Stimulated activated CD4-positive, alpha-beta T cell treated with anti-CD3 and anti-CD28 coated beads, TNF-alpha, amount 100 ng/mL, for 4 hours (primary cell): ENCODE measurements around the gene METTL26.
A peak's percentile ranks its signal among the peaks of the same experiment; 100 is the strongest.

Experiments used
- DNase-seq, 3 experiments: peaks; one replicate each; pipeline ENCODE4 v3.0.0-alpha.2; 2020; ENCODE audit warnings: low read depth in 3 of 3

Gene METTL26

GRCh38 chr16:658679-659571 lies 22.8 kb upstream of the METTL26 start:
- DNase-seq, result no peak

GRCh38 chr16:657487-657886 lies 21.4 kb upstream of the METTL26 start:
- DNase-seq, result no peak

- DNase-seq, result no peak
Observed at GRCh38 chr16:654034-654433, 17.9 kb upstream of the METTL26 start.

GRCh38 chr16:652454-653305 lies 16.6 kb upstream of the METTL26 start:
- DNase-seq, result no peak

GRCh38 chr16:651844-652243 lies 15.7 kb upstream of the METTL26 start:
- no peak for DNase-seq

- DNase-seq, result no peak
Observed at GRCh38 chr16:649631-650030, 13.5 kb upstream of the METTL26 start.

- DNase-seq, result peak; percentile 85 to 90 (median 89)
Observed at GRCh38 chr16:648781-649589, 12.9 kb upstream of the METTL26 start, which contains the start of gene WDR90. WDR90 (plus strand) TSS chr16:649365; CDS start chr16:649417, 52 bp downstream.

- DNase-seq, result no peak
Observed at GRCh38 chr16:648071-648780, 12.1 kb upstream of the METTL26 start.

GRCh38 chr16:647173-647902 lies 11.2 kb upstream of the METTL26 start:
- no peak for DNase-seq

- no peak for DNase-seq
Observed at GRCh38 chr16:646679-647172, 10.6 kb upstream of the METTL26 start.

GRCh38 chr16:645852-646678 lies 10.0 kb upstream of the METTL26 start:
- DNase-seq, result no peak

GRCh38 chr16:644556-644955 lies 8.5 kb upstream of the METTL26 start:
- no peak for DNase-seq

- DNase-seq, result no peak
Observed at GRCh38 chr16:643050-643368, 6.9 kb upstream of the METTL26 start.

GRCh38 chr16:642189-643049 lies 6.3 kb upstream of the METTL26 start:
- peak in 1 of 3 experiments; percentile 38 for DNase-seq

GRCh38 chr16:641326-642188 lies 5.5 kb upstream of the METTL26 start, which contains the start of gene MCRIP2:
MCRIP2 (plus strand) TSS chr16:641828; CDS start chr16:641992, 164 bp downstream.
- DNase-seq, result peak; percentile 34 to 70 (median 48)

GRCh38 chr16:640614-641013 lies 4.5 kb upstream of the METTL26 start:
- no peak for DNase-seq

- DNase-seq, result no peak
Observed at GRCh38 chr16:638836-639235, 2.7 kb upstream of the METTL26 start.
